GM23338 (cell line): Measurements from ENCODE around the gene CWC22. TPM values are rescaled to one million over a fixed set of nuclear protein-coding genes. Genes with fewer than 3 reads are reported as not detected.

Experiments
- ATAC-seq: fragments of 200-7000 bp; cut with Tn5 transposase; 3 replicates; pipeline ENCODE4 v1.9.1; 2020
- DNase-seq: peaks from one replicate; pipeline ENCODE4 v3.0.0-alpha.2; 2015; ENCODE audit warnings: low spot score
- H2AFZ ChIP-seq: fragments of 200-600 bp; sonication (generic); 2 replicates; pipeline ENCODE4 v1.8.0; 2016; ENCODE audit warnings: antibody characterized with exemption, mild to moderate bottlenecking, moderate library complexity
- H3F3A ChIP-seq: fragments of 200-600 bp; sonication (generic); replicated peaks from 2 replicates; pipeline ENCODE4 v1.8.0; 2017; ENCODE audit warnings: antibody characterized with exemption, mixed run types, low read depth
- H3K27ac ChIP-seq: fragments of 200-600 bp; sonication (generic); 2 replicates; pipeline ENCODE4 v1.6.1; 2016; ENCODE audit warnings: low read depth
- H3K27me3 ChIP-seq: fragments of 200-600 bp; sonication (generic); 2 replicates; pipeline ENCODE4 v1.8.0; 2016; ENCODE audit warnings: mild to moderate bottlenecking, mixed run types, moderate library complexity; ENCODE audit not compliant: insufficient read depth
- H3K36me3 ChIP-seq: fragments of 200-600 bp; sonication (generic); 2 replicates; pipeline ENCODE4 v1.8.0; 2016; ENCODE audit warnings: mild to moderate bottlenecking; ENCODE audit not compliant: insufficient read depth
- H3K4me1 ChIP-seq: fragments of 200-600 bp; sonication (generic); 2 replicates; pipeline ENCODE4 v1.8.0; 2016; ENCODE audit warnings: mild to moderate bottlenecking, moderate library complexity; ENCODE audit not compliant: insufficient read depth
- H3K4me2 ChIP-seq: fragments of 200-600 bp; sonication (generic); 2 replicates; pipeline ENCODE4 v1.7.1; 2017; ENCODE audit warnings: mixed run types
- H3K4me3 ChIP-seq: fragments of 200-600 bp; sonication (generic); 2 replicates; pipeline ENCODE4 v1.6.1; 2016; ENCODE audit warnings: mixed run types
- H3K79me2 ChIP-seq: fragments of 200-600 bp; sonication (generic); replicated peaks from 2 replicates; pipeline ENCODE4 v1.8.0; 2017; ENCODE audit warnings: mild to moderate bottlenecking; ENCODE audit not compliant: insufficient read depth
- H3K9me2 ChIP-seq: fragments of 200-600 bp; sonication (generic); 2 replicates; pipeline ENCODE4 v1.8.0; 2017; ENCODE audit not compliant: insufficient read depth
- H4K20me1 ChIP-seq: fragments of 200-600 bp; sonication (generic); replicated peaks from 2 replicates; pipeline ENCODE4 v1.8.0; 2017; ENCODE audit warnings: mild to moderate bottlenecking; ENCODE audit not compliant: insufficient read depth
- H3K27ac Mint-ChIP-seq: 2 replicates; pipeline ENCODE4 v1.8.0; 2020; ENCODE audit warnings: inconsistent platforms, mild to moderate bottlenecking, moderate library complexity, mixed read lengths
- H3K27me3 Mint-ChIP-seq: 3 replicates; pipeline ENCODE4 v1.8.0; 2022; ENCODE audit warnings: low read depth, mild to moderate bottlenecking, moderate library complexity, mixed read lengths, inconsistent platforms; ENCODE audit not compliant: insufficient read depth, poor library complexity
- H3K36me3 Mint-ChIP-seq: 3 replicates; pipeline ENCODE4 v1.8.0; 2021; ENCODE audit warnings: low read depth, mild to moderate bottlenecking, inconsistent platforms, moderate library complexity, mixed read lengths
- H3K4me1 Mint-ChIP-seq: 3 replicates; pipeline ENCODE4 v1.8.0; 2020; ENCODE audit warnings: mild to moderate bottlenecking, inconsistent platforms, mixed read lengths
- H3K4me3 Mint-ChIP-seq: 3 replicates; pipeline ENCODE4 v1.8.0; 2021; ENCODE audit warnings: moderate library complexity, mild to moderate bottlenecking, inconsistent platforms, mixed read lengths
- H3K9me3 Mint-ChIP-seq: 3 replicates; pipeline ENCODE4 v1.8.0; 2020; ENCODE audit warnings: moderate library complexity, mild to moderate bottlenecking, inconsistent platforms, mixed read lengths
- CREB1 ChIP-seq: fragments of 250-450 bp; sonication (Bioruptor Pico); IDR thresholded peaks from 2 replicates; pipeline ENCODE4 v1.5.0; 2020; ENCODE audit warnings: low read depth, mild to moderate bottlenecking, moderate library complexity
- EZH2 ChIP-seq: fragments of 200-600 bp; sonication (generic); IDR thresholded peaks from one replicate; pipeline ENCODE4 v1.8.0; 2017; ENCODE audit warnings: antibody characterized with exemption, mild to moderate bottlenecking, low read depth; ENCODE audit not compliant: unreplicated experiment
- EZH2phosphoT487 ChIP-seq: fragments of 200-600 bp; sonication (generic); IDR thresholded peaks from one replicate; pipeline ENCODE4 v1.8.1; 2018; ENCODE audit warnings: antibody characterized with exemption; ENCODE audit not compliant: unreplicated experiment
- NANOG ChIP-seq: IDR thresholded peaks from 2 replicates; pipeline ENCODE4 v1.6.1; 2016; ENCODE audit warnings: antibody characterized with exemption, borderline replicate concordance
- POLR2AphosphoS5 ChIP-seq: IDR thresholded peaks from 2 replicates; pipeline ENCODE4 v1.6.1; 2016; ENCODE audit warnings: antibody characterized with exemption, low read depth
- STAT1 ChIP-seq: IDR thresholded peaks from one replicate; pipeline ENCODE4 v1.6.1; 2016; ENCODE audit warnings: antibody characterized with exemption; ENCODE audit not compliant: unreplicated experiment
- ZNF114 ChIP-seq: fragments of 250-450 bp; sonication (Bioruptor Pico); IDR thresholded peaks from 2 replicates; pipeline ENCODE4 v1.5.0; 2020; ENCODE audit warnings: mild to moderate bottlenecking, moderate library complexity
- ZNF331 ChIP-seq: fragments of 250-450 bp; sonication (Bioruptor Pico); IDR thresholded peaks from 2 replicates; pipeline ENCODE4 v1.5.0; 2020; ENCODE audit warnings: low read depth, mild to moderate bottlenecking, moderate library complexity
- polyA plus RNA-seq: library from polyadenylated mRNA; unstranded; fragments of >200 nt; fragmentation: Nextera tagmentation; extraction: Ambion mirVana; gene quantifications from 2 replicates; pipeline ENCODE4 v1.2.1, GENCODE V29; 2016
- total RNA-seq: library from RNA; depleted of rRNA; stranded (reverse); fragments of >200 nt; shearing (Covaris generic); gene quantifications from 2 replicates; pipeline ENCODE4 v1.2.3, GENCODE V29; 2014
- TF ChIP-seq, protein P1 (sequence below): IDR thresholded peaks from one replicate; pipeline ENCODE4 v1.6.1; 2018; ENCODE audit warnings: antibody characterized with exemption; ENCODE audit not compliant: unreplicated experiment
- TF ChIP-seq, protein P2 (sequence below): IDR thresholded peaks from 2 replicates; pipeline ENCODE4 v1.6.1; 2016; ENCODE audit warnings: antibody characterized with exemption

The CWC22 gene
- total and polyA plus RNA-seq, 2 experiments from 2014 or later: 36.0 to 38.3 TPM

DNA sequence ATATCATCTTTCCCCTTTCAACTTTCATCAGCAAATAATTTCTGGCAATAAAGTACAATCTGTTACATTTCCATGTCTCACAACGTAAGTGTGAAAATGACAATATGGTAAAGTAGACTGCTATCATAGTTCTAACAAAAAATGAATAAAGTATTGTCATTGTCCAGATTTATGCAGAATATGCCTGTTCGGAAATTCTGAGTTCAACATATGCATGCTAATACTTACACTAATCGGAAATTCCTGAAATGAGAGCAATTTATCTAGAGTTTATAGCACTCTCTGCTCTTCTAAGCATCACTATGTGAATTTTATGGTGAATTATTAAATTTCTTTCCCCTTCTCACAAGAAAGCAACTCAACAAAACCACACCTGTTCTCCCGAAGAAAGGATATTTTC is 8.1 kb downstream of the CWC22 start:
- H3K4me3 Mint-ChIP-seq: no peak overlapping the region
- no peak overlapping the region for H3K27ac Mint-ChIP-seq
- H3K27me3 Mint-ChIP-seq: peaks cover 4% of the 10 kb centered on the region
- peaks cover 100% of the 10 kb centered on the region for H3K79me2 ChIP-seq
- no peak overlapping the region for H3K4me3 ChIP-seq
- no peaks in the 10 kb centered on the region for H3F3A ChIP-seq
- TF ChIP-seq EZH2phosphoT487 (no peak), ZNF331 (CRISPR knock-in tag) (no peak), POLR2AphosphoS5 (no peak), ZNF114 (CRISPR knock-in tag) (no peak), NANOG (no peak), EZH2 (no peak)
- TF ChIP-seq, protein P1, sequence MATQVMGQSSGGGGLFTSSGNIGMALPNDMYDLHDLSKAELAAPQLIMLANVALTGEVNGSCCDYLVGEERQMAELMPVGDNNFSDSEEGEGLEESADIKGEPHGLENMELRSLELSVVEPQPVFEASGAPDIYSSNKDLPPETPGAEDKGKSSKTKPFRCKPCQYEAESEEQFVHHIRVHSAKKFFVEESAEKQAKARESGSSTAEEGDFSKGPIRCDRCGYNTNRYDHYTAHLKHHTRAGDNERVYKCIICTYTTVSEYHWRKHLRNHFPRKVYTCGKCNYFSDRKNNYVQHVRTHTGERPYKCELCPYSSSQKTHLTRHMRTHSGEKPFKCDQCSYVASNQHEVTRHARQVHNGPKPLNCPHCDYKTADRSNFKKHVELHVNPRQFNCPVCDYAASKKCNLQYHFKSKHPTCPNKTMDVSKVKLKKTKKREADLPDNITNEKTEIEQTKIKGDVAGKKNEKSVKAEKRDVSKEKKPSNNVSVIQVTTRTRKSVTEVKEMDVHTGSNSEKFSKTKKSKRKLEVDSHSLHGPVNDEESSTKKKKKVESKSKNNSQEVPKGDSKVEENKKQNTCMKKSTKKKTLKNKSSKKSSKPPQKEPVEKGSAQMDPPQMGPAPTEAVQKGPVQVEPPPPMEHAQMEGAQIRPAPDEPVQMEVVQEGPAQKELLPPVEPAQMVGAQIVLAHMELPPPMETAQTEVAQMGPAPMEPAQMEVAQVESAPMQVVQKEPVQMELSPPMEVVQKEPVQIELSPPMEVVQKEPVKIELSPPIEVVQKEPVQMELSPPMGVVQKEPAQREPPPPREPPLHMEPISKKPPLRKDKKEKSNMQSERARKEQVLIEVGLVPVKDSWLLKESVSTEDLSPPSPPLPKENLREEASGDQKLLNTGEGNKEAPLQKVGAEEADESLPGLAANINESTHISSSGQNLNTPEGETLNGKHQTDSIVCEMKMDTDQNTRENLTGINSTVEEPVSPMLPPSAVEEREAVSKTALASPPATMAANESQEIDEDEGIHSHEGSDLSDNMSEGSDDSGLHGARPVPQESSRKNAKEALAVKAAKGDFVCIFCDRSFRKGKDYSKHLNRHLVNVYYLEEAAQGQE: no peak
- TF ChIP-seq, protein P2, sequence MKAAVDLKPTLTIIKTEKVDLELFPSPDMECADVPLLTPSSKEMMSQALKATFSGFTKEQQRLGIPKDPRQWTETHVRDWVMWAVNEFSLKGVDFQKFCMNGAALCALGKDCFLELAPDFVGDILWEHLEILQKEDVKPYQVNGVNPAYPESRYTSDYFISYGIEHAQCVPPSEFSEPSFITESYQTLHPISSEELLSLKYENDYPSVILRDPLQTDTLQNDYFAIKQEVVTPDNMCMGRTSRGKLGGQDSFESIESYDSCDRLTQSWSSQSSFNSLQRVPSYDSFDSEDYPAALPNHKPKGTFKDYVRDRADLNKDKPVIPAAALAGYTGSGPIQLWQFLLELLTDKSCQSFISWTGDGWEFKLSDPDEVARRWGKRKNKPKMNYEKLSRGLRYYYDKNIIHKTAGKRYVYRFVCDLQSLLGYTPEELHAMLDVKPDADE: no peak
- no peaks in the 10 kb centered on the region for H3K9me3 Mint-ChIP-seq
- H3K27me3 ChIP-seq: no peaks in the 10 kb centered on the region
- H3K4me1 Mint-ChIP-seq: peaks cover 34% of the 10 kb centered on the region
- no peak overlapping the region for H3K27ac ChIP-seq
- ATAC-seq (no peak), DNase-seq (no peak)
- H3K36me3 Mint-ChIP-seq: 0 out of 3 replicates have a peak, but pooled peaks cover 2% of the 10 kb centered on the region
- no peaks in the 10 kb centered on the region; the same call in 1 of the 2 replicates for H3K4me1 ChIP-seq
- H3K4me2 ChIP-seq: no peak overlapping the region
- no peaks in the 10 kb centered on the region for H3K9me2 ChIP-seq
- H4K20me1 ChIP-seq: peaks cover 7% of the 10 kb centered on the region; the same call in 1 of the 2 replicates
- H2AFZ ChIP-seq: no peak overlapping the region
- H3K36me3 ChIP-seq: no peaks in the 10 kb centered on the region

DNA sequence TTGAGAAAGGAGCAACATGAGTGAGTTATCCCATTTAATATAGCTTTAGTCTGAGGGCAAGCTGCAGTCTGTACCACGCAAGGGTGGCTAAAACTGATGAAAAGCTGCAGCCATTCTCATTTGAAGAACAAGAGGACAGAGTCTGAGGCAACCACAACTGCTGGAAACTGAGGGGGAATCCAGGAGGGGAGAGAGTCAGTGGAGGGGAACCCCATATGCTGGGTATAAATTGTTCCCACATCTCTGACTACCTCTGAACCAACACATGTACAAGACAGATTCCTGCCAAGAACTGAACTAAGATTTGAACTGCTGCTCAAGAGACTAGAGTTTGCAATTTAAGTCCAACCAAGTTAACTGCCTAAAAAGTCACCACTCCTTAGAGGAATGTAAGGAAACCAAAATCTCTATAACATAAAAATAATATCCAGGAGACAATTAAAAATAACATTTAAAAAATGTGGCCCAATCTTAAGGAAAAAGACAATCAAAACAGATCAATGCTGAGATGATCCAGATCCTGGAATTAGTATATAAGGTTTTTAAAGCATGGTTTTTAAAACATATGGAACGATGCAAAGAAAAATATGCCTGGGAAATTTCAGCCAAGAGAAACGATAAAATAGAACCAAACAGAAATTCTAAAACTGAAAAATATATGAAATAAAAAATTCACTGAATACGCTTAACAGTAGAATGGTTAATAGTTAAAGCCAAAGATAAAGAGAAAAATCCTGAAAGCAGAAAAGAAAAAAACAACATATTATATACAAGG is 11.2 kb downstream of the CWC22 start:
- H3K4me2 ChIP-seq: no peak overlapping the region
- peaks cover 4% of the 10 kb centered on the region for H3K27me3 Mint-ChIP-seq
- no peaks in the 10 kb centered on the region for H3K27me3 ChIP-seq
- H3K9me3 Mint-ChIP-seq: no peaks in the 10 kb centered on the region
- no peak overlapping the region for H3K4me3 Mint-ChIP-seq
- peaks cover 81% of the 10 kb centered on the region for H3K79me2 ChIP-seq
- no peak overlapping the region for H3K27ac ChIP-seq
- DNase-seq: no peak
- peaks cover 5% of the 10 kb centered on the region; the same call in 1 of the 2 replicates for H3K36me3 ChIP-seq
- no peaks in the 10 kb centered on the region; the same call in 1 of the 2 replicates for H4K20me1 ChIP-seq
- H2AFZ ChIP-seq: no peak overlapping the region
- H3K4me1 ChIP-seq: no peaks in the 10 kb centered on the region; the same call in 1 of the 2 replicates
- peaks cover 14% of the 10 kb centered on the region for H3K36me3 Mint-ChIP-seq
- H3K9me2 ChIP-seq: no peaks in the 10 kb centered on the region
- ATAC-seq: peak; percentile 47
- H3K4me3 ChIP-seq: no peak overlapping the region
- H3F3A ChIP-seq: no peaks in the 10 kb centered on the region
- peak overlapping the region; percentile 82 for H3K27ac Mint-ChIP-seq
- H3K4me1 Mint-ChIP-seq: peaks cover 34% of the 10 kb centered on the region
- TF ChIP-seq STAT1 (no peak), CREB1 (CRISPR knock-in tag) (no peak)
- TF ChIP-seq, protein P2: no peak
